GM18870 (cell line): ENCODE results near the gene MLPH.

Experiments used
- ATAC-seq: cut with Tn5 transposase; IDR thresholded peaks from one replicate; pipeline ENCODE4 v1.9.1; 2021; ENCODE audit warnings: moderate library complexity; ENCODE audit not compliant: unreplicated experiment

Gene MLPH

GRCh38 chr2:237598468-237599208 lies 111.6 kb downstream of the MLPH start:
- ATAC-seq, result no peak

GRCh38 chr2:237599465-237600110 lies 112.5 kb downstream of the MLPH start:
- no peak for ATAC-seq

- no peak for ATAC-seq
Measured at GRCh38 chr2:237600205-237600846, 113.3 kb downstream of the MLPH start.

GRCh38 chr2:237601453-237602116 lies 114.5 kb downstream of the MLPH start:
- ATAC-seq, result no peak

- ATAC-seq, result no peak
Measured at GRCh38 chr2:237602409-237602808, 115.4 kb downstream of the MLPH start.

- ATAC-seq, result no peak
Measured at GRCh38 chr2:237603049-237603717, 116.1 kb downstream of the MLPH start.

- ATAC-seq, result no peak
Measured at GRCh38 chr2:237603718-237604362, 116.8 kb downstream of the MLPH start.

GRCh38 chr2:237604391-237604790 lies 117.3 kb downstream of the MLPH start:
- ATAC-seq, result no peak
